Fibroblast of mammary gland (primary cell): ENCODE results near the gene RFX2.
A peak's percentile ranks its signal among the peaks of the same experiment; 100 is the strongest.

ENCODE experiments used
- DNase-seq: peaks from one replicate; pipeline ENCODE4 v3.0.0-alpha.2; 2010; ENCODE audit warnings: low read depth
- H3K4me3 ChIP-seq: 2 replicates; pipeline ENCODE4 v1.5.1; 2011; ENCODE audit warnings: low read depth, mild to moderate bottlenecking, low read length, moderate library complexity; ENCODE audit not compliant: control insufficient read depth
- CTCF ChIP-seq: conservative IDR thresholded peaks from 2 replicates; pipeline ENCODE4 v1.5.1; 2011; ENCODE audit warnings: low read depth, low read length, inconsistent platforms; ENCODE audit not compliant: control insufficient read depth, insufficient read depth

The RFX2 gene

GRCh38 chr19:6105444-6105843, 4.9 kb downstream of the RFX2 start:
- no peak for TF ChIP-seq CTCF
- no peak overlapping the region for H3K4me3 ChIP-seq
- DNase-seq = no peak

DNA sequence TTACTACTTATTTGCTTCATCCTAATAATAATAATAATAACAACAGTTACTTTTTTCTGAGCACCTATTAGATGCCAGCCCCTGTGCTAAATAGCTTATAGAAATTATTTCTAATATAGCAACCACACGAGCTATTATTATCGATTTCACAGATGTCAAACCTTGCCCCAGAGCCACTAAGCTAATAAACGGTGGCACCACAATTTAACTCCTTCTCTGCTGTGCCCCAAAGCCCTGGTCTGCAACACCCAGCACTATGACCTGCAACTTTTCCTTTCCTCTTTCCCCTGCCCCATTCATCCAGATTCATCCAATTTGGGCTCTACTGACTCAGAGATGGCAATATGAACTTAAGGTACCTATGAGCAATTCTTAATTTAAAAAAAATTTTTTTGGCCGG, 6.4 kb downstream of the RFX2 start:
- DNase-seq = no peak
- no peak overlapping the region for H3K4me3 ChIP-seq
- TF ChIP-seq CTCF = no peak

DNA sequence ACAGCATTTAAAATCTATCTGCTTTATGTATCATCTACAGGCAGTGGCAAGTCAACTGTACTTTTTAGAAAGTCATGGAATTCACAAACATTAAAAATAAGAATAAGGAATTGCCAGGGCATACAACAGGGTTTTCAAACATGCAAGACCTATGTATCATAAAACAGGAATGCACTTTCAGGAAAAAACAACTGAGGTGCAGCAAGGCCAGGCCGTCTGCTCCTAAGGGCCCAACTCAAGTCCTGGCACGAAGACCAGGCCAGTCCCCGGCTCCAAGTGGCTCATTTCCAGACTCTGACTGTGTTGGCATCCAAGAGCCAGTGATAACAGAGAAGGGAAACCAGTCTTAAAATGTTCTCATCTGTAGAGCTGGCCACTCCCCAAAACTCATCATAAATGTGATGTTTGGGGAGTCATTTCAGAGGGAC, 7.1 kb downstream of the RFX2 start:
- DNase-seq = peak; percentile 92
- no peak overlapping the region for H3K4me3 ChIP-seq
- no peak for TF ChIP-seq CTCF

DNA sequence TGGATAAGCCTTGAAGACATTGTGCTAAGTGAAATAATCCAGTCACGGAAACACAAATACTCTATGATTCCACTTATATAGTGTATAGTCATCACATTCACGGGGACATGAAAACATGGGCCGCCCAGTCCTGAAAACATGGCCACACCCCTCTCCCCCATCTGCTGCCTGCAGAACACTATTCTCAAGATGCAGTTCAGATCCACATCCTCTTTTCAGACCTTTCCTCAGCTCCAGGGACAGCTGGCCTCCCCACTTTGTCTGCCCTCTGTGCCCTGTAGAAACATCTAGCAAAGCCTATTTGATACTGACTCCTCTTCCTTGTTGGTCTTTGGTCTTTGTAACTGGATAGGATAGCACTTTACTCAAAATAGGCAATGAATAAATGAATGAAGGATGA, 8.3 kb downstream of the RFX2 start:
- no peak overlapping the region for H3K4me3 ChIP-seq
- no peak for DNase-seq
- no peak for TF ChIP-seq CTCF

DNA sequence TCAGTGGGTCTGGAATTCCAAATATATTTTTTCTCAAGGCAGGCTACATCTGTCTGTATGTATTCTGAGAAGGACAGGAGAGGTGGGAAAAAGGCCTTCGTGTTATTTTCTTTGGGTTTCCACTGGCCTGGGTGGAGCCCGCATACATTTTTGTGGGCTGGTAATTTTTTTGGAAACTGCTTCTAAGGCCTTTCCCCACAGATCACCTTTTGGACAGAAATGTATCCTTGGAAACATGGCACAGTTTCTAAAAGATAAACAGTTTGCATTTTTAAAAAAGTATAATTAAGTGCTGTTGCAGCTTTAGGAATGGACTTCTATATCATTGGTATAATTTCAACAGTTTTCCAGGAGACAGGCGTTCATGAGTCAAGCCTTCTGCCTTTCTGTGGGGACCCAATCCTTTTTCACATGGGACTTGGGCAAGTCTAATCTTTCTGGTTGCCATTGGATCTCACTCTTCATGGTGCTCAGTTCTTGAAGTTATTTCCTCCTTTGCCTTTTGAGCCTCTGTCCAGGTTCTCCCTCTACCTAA, 8.9 kb downstream of the RFX2 start:
- no peak overlapping the region for H3K4me3 ChIP-seq
- no peak for TF ChIP-seq CTCF
- no peak for DNase-seq

DNA sequence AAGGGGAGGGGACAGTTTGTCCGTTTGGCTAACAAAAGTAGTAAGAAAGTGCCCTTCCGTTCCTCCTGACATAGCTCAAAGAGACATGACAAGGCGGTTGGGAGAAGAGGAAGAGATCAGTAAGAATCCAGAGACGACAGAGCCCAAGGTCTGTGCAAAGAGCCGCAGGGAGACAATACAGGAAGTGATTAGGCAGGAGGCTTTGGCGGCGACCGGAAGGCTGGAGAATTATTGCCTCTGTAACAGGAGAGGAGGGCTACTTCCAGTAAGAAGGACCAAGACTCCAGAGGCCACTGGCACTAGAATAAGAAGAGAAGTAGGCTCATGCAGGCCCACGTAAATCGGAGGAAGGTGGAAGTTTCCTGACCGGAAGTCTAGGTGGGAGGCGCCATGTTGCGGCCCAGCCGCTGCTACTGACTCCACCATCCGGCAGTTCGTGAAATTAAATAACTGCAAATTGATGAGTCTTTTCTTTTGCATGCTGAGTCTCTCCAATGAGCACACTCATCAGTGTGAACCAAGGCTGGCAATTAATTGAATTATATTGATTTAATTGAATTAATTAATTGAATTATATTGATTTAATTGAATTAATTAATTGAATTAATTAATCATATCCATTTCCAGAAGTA, 9.9 kb downstream of the RFX2 start:
- DNase-seq = no peak
- TF ChIP-seq CTCF = no peak
- H3K4me3 ChIP-seq = no peak overlapping the region
